GM19238 (cell line): ENCODE measurements around the gene MUC22.
"Not testable (repeated sequence)": the region's sequence is repeated elsewhere in the genome, so short reads cannot be mapped to it uniquely, and the experiment has no call there.

Source experiments
- DNase-seq: peaks from one replicate; pipeline ENCODE4 v3.0.0; 2011; ENCODE audit warnings: low spot score; ENCODE audit not compliant: insufficient read length

MUC22 gene

GRCh38 chr6:31010393-31011060 lies at the start of gene MUC22:
Gene MUC22, plus strand, starts transcription at chr6:31010474. Its CDS starts 233 bp downstream, at chr6:31010707.
- DNase-seq = no peak

- no peak for DNase-seq
Measured at GRCh38 chr6:30960907-30961673, 49.2 kb upstream of the MUC22 start.

GRCh38 chr6:30962716-30963115 lies 47.6 kb upstream of the MUC22 start:
- no peak for DNase-seq

- no peak for DNase-seq
Measured at GRCh38 chr6:30963641-30964040, 46.6 kb upstream of the MUC22 start.

- no peak for DNase-seq
Measured at GRCh38 chr6:30964075-30964474, 46.2 kb upstream of the MUC22 start.

GRCh38 chr6:30965140-30965601 lies 45.1 kb upstream of the MUC22 start:
- DNase-seq = no peak

- DNase-seq = no peak
Measured at GRCh38 chr6:30966154-30966553, 44.1 kb upstream of the MUC22 start.

GRCh38 chr6:30969171-30969570 lies 41.1 kb upstream of the MUC22 start:
- DNase-seq = not testable (repeated sequence)

GRCh38 chr6:30970946-30971345 lies 39.3 kb upstream of the MUC22 start:
- no peak for DNase-seq

GRCh38 chr6:30972816-30973215 lies 37.5 kb upstream of the MUC22 start:
- DNase-seq = no peak

GRCh38 chr6:30974490-30975252 lies 35.6 kb upstream of the MUC22 start:
- no peak for DNase-seq

- DNase-seq = no peak
Measured at GRCh38 chr6:30979141-30979540, 31.1 kb upstream of the MUC22 start.

- no peak for DNase-seq
Measured at GRCh38 chr6:30979690-30980089, 30.6 kb upstream of the MUC22 start.

GRCh38 chr6:30981942-30982772 lies 28.1 kb upstream of the MUC22 start:
- no peak for DNase-seq

- DNase-seq = no peak
Measured at GRCh38 chr6:30983439-30983838, 26.8 kb upstream of the MUC22 start, which contains the start of gene MUC21. Gene MUC21, plus strand, starts transcription at chr6:30983718. Its CDS starts 241 bp downstream, at chr6:30983959.

GRCh38 chr6:30985490-30985889 lies 24.8 kb upstream of the MUC22 start:
- DNase-seq = no peak

GRCh38 chr6:30987304-30987703 lies 23.0 kb upstream of the MUC22 start:
- DNase-seq = no peak

GRCh38 chr6:30988209-30988825 lies 22.0 kb upstream of the MUC22 start:
- no peak for DNase-seq

GRCh38 chr6:30990422-30991086 lies 19.7 kb upstream of the MUC22 start:
- DNase-seq = peak; percentile 28

- no peak for DNase-seq
Measured at GRCh38 chr6:30991891-30992290, 18.4 kb upstream of the MUC22 start.
